Cortex of kidney (tissue), 1 donor: ENCODE results near the gene EXOSC7.
"Not testable (repeated sequence)": the region's sequence is repeated elsewhere in the genome, so short reads cannot be mapped to it uniquely, and the experiment has no call there.

Source experiments
- DNase-seq: peaks from one replicate; lab custom pipeline; 2025; lab: John Stamatoyannopoulos, UW

EXOSC7 gene

DNA sequence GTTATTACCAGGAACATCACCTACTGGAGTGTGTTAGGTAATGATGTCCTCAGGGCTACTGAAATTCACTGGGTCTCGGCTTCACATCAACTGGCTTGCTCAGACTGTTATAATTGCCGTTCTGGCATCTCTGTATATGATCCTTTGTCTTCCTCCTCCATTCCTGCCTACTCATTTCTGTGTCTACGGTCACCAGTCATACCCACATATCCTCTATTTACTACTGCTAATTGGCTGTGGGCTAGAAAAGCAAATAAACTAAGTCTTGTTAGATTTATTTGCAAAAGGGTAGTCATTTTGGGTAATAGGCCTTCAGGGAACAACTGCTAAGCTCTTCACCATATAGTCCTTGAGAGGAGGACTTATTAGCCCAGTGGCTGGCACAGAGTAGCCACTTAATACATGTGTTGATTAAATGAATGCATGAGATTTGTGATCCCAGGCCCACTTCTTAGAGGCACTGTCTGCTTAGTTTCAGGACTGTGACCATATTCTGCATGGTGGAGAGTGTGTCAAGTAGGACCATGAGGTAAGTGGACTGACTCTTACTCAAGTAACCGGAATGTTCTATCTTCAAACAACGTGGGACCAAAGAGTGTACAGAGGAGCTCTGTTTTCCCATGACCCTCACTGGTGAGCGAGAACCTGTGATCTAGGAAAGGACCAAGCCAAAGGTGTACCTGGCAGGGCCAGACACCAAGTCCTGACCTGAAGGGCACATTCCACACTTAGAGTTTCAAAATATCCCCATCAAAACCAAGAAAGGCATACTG lies 13.2 kb upstream of the EXOSC7 start:
- DNase-seq: no peak

- no peak for DNase-seq
Measured at GRCh38 chr3:44963571-44964325, 12.3 kb upstream of the EXOSC7 start.

DNA sequence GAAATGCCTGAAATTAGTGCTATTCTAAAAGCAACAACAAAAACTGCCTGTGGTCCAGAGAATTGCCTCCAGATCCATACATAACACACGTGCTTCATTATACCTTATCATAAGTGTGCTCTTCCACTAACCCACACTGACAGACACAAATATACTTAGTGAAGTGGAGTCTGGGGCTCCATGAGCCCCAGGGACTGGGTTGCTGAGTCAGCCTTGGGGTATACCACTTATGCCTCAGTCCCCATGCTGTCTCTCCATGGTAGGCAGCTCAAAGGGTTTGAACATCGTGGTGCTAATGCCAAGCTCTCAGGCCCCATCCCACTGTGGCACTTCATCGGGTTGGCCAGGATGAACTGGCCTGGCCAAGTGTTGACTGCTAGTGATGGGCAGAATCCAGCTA lies 10.9 kb upstream of the EXOSC7 start:
- no peak for DNase-seq

DNA sequence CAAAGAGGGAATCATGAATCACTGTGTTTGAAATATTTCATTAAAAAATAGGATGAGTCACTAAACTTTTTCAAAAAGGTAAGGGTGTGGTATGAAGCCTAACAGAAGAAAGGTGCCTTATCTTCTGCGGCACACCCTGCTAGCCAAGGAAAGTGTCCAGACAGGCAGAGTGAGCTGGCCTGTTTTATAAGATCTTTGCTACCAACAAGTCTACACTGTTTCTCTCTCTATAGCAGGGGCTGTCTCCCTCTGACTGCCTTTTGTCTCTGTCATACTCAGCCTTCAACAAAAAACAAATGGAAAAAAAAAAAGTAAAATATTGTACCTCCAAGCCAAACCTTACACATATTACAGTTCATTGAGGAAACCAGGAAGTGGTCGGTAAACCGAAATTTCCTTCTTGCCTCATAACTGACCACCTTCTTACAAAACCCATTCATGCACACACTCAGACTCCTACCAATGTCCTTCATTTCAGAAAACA lies 9.2 kb upstream of the EXOSC7 start:
- DNase-seq: no peak

DNA sequence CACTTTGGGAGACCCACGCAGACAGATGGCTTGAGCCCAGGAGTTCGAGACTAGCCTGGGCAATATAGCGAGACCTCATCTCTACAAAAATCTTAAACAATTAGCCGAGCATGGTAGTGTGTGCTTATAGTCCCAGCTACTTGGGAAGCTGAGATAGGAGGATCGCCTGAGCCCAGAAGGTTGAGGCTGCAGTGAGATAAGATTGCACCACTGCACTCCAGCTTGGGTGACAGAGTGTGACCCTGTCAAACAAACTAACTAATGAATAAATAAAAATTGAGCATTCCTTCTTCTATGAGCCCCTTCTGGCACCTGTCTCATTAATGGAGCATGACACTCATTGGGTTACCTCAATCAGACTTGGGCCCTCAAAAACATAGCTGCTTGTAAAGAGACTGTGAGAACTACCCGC lies 7.6 kb upstream of the EXOSC7 start:
- DNase-seq: no peak

DNA sequence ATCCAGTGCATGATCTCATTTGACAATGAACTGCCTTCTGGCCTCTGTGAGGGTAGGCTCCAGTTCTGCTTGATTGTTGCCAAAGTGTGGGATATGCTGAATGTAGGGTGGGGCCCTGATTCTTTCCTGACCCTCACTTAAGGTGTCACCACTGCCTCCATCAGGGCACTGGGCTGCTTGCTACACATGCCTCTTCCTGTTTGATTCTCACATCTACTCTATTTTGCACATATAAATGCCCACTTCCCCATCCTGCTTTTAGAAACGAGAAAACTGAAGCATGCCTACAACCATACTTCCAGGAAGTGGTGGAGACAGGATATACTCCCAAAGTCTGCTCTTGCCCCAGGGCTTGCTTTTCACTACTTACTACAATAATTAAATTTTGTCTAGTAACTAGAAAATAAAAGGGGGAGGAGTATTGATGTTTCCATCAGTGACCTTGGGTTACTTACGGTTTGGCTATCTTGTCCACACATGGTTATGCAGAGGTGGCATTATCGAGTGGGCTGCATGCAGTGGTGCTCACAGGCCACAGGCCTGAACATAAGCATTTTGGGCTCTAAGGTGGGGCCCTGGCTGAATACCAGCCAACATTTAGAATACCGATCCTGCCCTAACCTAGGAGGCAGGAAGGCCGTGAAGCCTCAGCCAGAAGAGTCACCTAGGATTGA lies 6.8 kb upstream of the EXOSC7 start:
- no peak for DNase-seq

DNA sequence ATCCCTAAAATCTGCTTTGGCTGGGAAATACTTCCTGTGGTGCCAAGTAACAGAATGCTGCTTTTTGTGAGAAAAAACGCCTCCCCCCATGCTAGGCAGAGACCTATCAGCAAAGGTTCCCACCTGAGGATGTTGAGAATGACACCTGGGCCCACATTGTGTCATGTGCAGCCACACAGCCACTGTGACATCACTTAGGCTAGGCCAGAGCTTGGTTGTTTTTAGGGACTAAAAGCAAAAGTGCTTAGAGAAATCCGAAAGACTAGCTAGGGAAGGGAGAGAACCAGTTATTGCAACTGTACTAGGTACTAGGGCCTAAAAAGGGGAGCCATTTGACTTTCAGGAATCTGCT lies 6.2 kb upstream of the EXOSC7 start:
- DNase-seq: no peak

DNA sequence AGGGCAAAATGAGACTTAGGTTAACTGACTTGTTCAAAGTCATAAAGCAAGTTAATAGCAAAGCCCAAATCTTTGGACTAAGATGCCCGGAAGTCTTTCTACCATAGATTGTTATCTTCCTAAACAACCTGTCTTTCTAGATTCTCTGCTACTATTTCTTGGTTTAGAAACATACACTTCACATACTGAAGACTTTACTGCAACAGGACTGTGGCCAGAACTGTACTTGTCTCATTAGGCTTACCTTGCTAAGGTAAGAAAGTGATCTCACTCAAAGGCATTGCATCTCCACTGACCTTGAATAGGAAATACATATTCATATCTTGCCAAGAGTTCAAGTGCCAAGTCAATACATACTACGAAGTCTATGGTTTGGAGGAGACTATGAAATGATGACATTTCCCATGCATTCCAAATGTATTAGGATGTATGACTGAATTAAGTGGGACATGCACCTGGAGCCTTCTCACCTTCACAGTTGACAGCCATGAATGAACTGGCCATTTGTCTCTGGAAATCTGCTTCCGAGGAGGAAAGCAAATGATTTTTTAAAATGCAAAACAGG lies 5.0 kb upstream of the EXOSC7 start:
- DNase-seq: no peak

GRCh38 chr3:44974416-44974815 lies 1.6 kb upstream of the EXOSC7 start:
- DNase-seq: no peak

DNA sequence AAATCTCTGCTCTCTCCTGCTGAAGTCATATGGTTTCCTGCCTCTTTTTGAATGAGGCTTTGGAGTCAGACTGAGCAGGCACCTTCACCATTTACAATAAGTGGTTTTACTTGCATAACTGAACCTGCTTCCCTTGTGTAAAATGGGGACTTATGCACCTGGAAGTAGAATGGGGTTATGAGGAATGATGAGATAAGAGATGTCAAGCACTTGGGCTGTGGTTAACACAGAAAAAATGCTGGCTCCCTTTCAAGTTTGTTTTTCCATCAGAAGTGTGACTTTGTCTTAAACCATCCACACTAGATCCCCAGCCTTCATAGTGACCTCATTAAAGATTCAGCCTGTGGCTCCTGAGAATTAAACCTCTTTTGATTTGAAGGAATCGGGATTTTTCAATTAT lies 5.2 kb downstream of the EXOSC7 start:
- no peak for DNase-seq

DNA sequence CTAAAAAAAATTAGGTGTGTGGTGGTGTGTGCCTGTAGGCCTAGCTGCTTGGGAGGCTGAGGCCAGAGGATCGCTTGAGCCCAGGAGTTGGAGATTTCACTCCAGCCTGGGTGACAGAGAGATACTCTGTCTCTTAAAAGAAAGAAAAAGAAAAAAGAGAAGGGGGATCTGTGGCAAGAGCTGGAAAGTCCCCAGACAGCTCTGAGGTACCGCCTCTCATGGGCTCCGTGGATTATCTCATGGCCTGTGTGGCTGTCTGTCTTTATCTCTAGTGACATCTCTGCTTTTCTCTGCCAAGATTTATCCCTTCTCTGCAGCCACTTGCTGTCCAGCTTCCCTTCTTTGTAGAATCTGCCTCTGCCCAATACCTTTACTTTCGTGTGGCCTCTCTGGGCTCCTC lies 5.7 kb downstream of the EXOSC7 start:
- DNase-seq: no peak

DNA sequence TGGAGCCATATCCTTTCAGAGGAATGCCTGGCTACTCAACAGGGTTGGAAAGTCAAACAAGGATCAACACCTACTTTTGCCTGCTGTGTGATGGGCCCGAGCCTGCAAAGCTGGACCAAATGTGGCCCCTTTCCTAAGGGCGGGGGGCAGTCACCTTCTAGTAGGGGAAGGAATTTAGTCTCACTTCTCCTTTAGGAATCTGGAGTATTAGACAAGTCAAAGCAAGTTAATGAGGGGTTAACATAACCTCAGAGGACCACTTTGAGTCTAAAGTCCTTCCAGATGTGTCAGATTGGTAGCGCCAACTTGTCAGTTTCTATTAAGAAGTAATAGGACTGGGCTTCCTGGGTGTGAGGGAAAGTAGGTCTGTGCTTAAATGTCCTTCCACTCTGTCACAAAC lies 6.8 kb downstream of the EXOSC7 start:
- no peak for DNase-seq

- no peak for DNase-seq
Measured at GRCh38 chr3:44983484-44983941, 7.5 kb downstream of the EXOSC7 start.

GRCh38 chr3:44984335-44984734 lies 8.3 kb downstream of the EXOSC7 start:
- no peak for DNase-seq

- DNase-seq: not testable (repeated sequence)
Measured at GRCh38 chr3:44986330-44986729, 10.3 kb downstream of the EXOSC7 start.

- no peak for DNase-seq
Measured at GRCh38 chr3:44987332-44987731, 11.3 kb downstream of the EXOSC7 start.

GRCh38 chr3:44988073-44988472 lies 12.0 kb downstream of the EXOSC7 start:
- no peak for DNase-seq

- no peak for DNase-seq
Measured at GRCh38 chr3:44989141-44989540, 13.1 kb downstream of the EXOSC7 start.

- no peak for DNase-seq
Measured at GRCh38 chr3:44989636-44990373, 13.8 kb downstream of the EXOSC7 start.

DNA sequence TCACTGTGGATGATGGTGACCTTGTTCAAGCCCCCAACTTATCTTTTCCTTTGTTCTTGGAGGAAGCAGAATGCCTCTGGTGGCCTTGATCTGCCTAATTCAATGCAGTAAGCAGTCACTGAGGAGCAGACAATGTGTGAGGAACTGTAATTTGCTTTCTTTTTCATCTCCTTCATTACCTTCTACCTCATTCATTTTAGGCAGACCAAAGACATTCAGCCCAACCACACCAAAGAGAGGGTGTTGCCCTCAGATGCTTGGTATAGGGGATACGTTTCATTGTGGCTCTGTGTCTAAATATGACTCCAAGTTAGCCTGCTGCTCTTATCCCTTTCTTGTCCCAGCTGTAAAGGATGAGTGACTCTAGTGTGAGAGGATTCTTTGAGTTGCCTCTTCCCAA lies 15.3 kb downstream of the EXOSC7 start:
- DNase-seq: no peak

GRCh38 chr3:44992555-44993470 lies 16.8 kb downstream of the EXOSC7 start:
- DNase-seq: no peak
